ENCODE data around the gene TRAPPC2.

The TRAPPC2 gene

DNA sequence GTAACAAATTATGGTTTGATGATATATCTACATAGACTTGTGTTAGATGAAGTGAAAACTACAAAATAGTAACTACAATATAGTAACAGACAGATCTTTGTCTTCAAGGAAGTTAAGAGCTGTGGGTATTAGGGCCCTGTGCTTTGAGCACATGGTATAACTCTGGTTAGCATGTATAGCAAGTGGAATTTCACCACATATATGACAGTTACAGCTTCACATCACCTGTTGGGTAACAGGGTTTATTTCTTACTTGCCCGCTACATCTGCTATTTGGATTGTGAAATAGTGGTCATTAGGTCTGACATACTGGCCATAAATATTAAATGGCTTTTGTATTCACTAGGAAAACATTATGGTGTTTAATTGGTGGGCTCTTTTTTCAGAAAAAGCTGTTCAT, 20.3 kb upstream of the TRAPPC2 start:
- TF ChIP-seq EZH2 (IDR thresholded peaks at IDR 0.05) (no peak), FOXP2 (optimal IDR thresholded peaks at IDR 0.05; ENCODE audit: control extremely low read depth, extremely low read length, insufficient read depth) (no peak), POLR2AphosphoS5 (IDR thresholded peaks at IDR 0.05; ENCODE audit: borderline replicate concordance, low read depth, low read length) (no peak)
- H3K9ac ChIP-seq (ENCODE audit: insufficient read length): no peak overlapping the region
- H3K9me3 ChIP-seq (ENCODE audit: low read depth, low read length): no peaks in the 10 kb centered on the region
- peaks cover 59% of the 10 kb centered on the region for H3K36me3 ChIP-seq (ENCODE audit: insufficient read depth, low read length)
- H3K4me3 ChIP-seq: no peak overlapping the region
- H3K27ac ChIP-seq: no peak overlapping the region
- DNase-seq (ENCODE audit: low read depth, low spot score): no peak

GRCh38 chrX:13752646-13753045, 18.2 kb upstream of the TRAPPC2 start:
- H3K36me3 ChIP-seq (ENCODE audit: insufficient read depth, low read length): peaks cover 50% of the 10 kb centered on the region
- no peak overlapping the region for H3K9ac ChIP-seq (ENCODE audit: insufficient read length)
- no peak overlapping the region for H3K4me3 ChIP-seq
- no peaks in the 10 kb centered on the region for H3K9me3 ChIP-seq (ENCODE audit: low read depth, low read length)
- TF ChIP-seq POLR2AphosphoS5 (IDR thresholded peaks at IDR 0.05; ENCODE audit: borderline replicate concordance, low read depth, low read length) (no peak), EZH2 (IDR thresholded peaks at IDR 0.05) (no peak), FOXP2 (optimal IDR thresholded peaks at IDR 0.05; ENCODE audit: control extremely low read depth, extremely low read length, insufficient read depth) (no peak)
- no peak overlapping the region for H3K27ac ChIP-seq
- no peak for DNase-seq (ENCODE audit: low read depth, low spot score)

DNA sequence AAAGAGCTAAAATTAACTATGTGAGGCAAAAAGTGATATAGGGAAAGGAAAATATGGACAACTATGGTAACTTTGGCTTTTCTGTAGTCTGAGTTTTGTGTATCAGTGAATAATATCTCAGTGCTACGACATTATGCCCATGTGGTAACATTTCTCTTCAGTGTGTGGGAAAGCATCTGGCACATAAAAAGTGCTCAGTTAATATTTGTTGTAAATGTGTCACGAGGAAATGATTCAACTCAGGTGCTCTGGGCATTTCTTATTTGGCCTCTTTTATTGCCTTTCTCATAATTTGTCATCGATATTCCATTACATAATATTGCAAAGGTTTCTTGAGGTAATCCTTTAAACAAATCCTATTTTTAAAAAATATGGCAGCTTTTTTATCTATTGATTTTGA, 17.7 kb upstream of the TRAPPC2 start:
- TF ChIP-seq POLR2AphosphoS5 (IDR thresholded peaks at IDR 0.05; ENCODE audit: borderline replicate concordance, low read depth, low read length) (no peak), FOXP2 (optimal IDR thresholded peaks at IDR 0.05; ENCODE audit: control extremely low read depth, extremely low read length, insufficient read depth) (no peak), EZH2 (IDR thresholded peaks at IDR 0.05) (no peak)
- Histone ChIP-seq H3K9ac (ENCODE audit: insufficient read length) (no peak overlapping the region), H3K36me3 (ENCODE audit: insufficient read depth, low read length) (peaks cover 52% of the 10 kb centered on the region), H3K4me3 (no peak overlapping the region), H3K27ac (no peak overlapping the region), H3K9me3 (ENCODE audit: low read depth, low read length) (no peaks in the 10 kb centered on the region)
- no peak for DNase-seq (ENCODE audit: low read depth, low spot score)

GRCh38 chrX:13750812-13751211, 16.4 kb upstream of the TRAPPC2 start:
- TF ChIP-seq EZH2 (IDR thresholded peaks at IDR 0.05): no peak
- H3K27ac ChIP-seq: no peak overlapping the region
- H3K4me3 ChIP-seq: no peak overlapping the region
- H3K9me3 ChIP-seq (ENCODE audit: low read depth, low read length): no peaks in the 10 kb centered on the region
- no peak for DNase-seq (ENCODE audit: low read depth, low spot score)
- no peak overlapping the region for H3K9ac ChIP-seq (ENCODE audit: insufficient read length)
- H3K36me3 ChIP-seq (ENCODE audit: insufficient read depth, low read length): peaks cover 52% of the 10 kb centered on the region

DNA sequence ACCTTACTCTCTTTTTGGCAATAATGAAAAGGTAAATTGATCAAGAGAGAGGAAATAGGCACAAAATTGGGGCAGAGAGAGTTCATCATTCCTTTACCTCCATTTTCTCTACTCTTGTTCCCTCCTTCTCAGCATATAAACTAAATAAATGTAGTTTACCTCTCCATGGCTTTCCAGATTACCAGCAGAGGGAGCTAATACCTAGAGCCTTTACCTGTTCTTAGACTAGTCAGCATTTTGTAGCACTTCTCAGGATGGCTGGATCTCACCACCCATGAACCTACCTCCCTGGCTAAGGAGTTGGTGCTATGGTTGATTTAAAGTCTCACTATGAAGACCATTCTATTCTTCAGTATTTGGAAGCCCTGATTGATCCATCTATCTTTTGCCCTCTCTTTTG, 15.8 kb upstream of the TRAPPC2 start:
- Histone ChIP-seq H3K9ac (ENCODE audit: insufficient read length) (no peak overlapping the region), H3K36me3 (ENCODE audit: insufficient read depth, low read length) (peaks cover 51% of the 10 kb centered on the region), H3K4me3 (no peak overlapping the region), H3K27ac (no peak overlapping the region), H3K9me3 (ENCODE audit: low read depth, low read length) (no peaks in the 10 kb centered on the region)
- DNase-seq (ENCODE audit: low read depth, low spot score): no peak
- TF ChIP-seq FOXP2 (optimal IDR thresholded peaks at IDR 0.05; ENCODE audit: control extremely low read depth, extremely low read length, insufficient read depth): no peak
- no peak for TF ChIP-seq POLR2AphosphoS5 (IDR thresholded peaks at IDR 0.05; ENCODE audit: borderline replicate concordance, low read depth, low read length)

DNA sequence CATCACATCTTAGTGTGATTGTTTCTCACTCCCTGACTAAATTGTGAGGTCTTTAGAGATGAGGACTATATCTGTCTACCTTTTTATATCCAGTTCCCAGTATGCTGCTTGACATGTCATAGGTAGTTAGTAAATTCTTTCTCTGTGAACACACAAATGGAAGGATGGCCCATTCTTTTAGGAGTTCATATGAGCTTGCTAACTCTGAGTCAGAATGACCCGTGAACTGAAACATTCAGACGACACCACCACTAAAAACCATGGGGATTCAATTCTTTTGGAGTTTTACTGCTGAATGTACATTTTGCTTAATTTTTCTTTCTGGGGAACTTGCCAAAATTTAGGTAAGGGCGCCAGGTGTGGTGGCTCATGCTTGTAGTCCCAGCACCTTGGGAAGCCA, 14.1 kb upstream of the TRAPPC2 start:
- no peak for DNase-seq (ENCODE audit: low read depth, low spot score)
- Histone ChIP-seq H3K27ac (no peak overlapping the region), H3K9me3 (ENCODE audit: low read depth, low read length) (no peaks in the 10 kb centered on the region), H3K9ac (ENCODE audit: insufficient read length) (no peak overlapping the region), H3K4me3 (no peak overlapping the region), H3K36me3 (ENCODE audit: insufficient read depth, low read length) (peaks cover 57% of the 10 kb centered on the region)
- TF ChIP-seq POLR2AphosphoS5 (IDR thresholded peaks at IDR 0.05; ENCODE audit: borderline replicate concordance, low read depth, low read length): no peak
- no peak for TF ChIP-seq FOXP2 (optimal IDR thresholded peaks at IDR 0.05; ENCODE audit: control extremely low read depth, extremely low read length, insufficient read depth)
- TF ChIP-seq EZH2 (IDR thresholded peaks at IDR 0.05): no peak

DNA sequence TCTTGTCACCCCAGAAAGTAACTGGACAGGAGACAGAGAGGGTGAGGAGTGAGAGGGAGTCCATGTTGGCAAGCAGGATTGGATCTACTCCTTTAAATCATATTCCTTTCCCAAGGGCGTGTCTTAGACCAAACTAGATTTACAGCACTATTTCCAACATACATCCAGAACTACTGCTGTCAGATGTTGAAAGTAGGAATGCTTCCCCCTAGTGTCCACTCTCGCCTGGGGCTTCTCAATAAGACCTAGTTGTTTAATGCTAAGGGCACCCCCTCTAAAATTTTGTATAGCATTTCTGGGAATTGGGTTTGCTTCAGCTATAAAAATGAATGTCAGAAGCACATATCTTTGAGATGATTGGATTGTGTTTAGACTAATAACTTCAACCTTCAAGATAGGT, 13.4 kb upstream of the TRAPPC2 start:
- DNase-seq (ENCODE audit: low read depth, low spot score): no peak

GRCh38 chrX:13742397-13743176, 8.2 kb upstream of the TRAPPC2 start:
- no peaks in the 10 kb centered on the region for H3K9me3 ChIP-seq (ENCODE audit: low read depth, low read length)
- peaks cover 32% of the 10 kb centered on the region for H3K36me3 ChIP-seq (ENCODE audit: insufficient read depth, low read length)
- no peak overlapping the region for H3K9ac ChIP-seq (ENCODE audit: insufficient read length)
- no peak for TF ChIP-seq POLR2AphosphoS5 (IDR thresholded peaks at IDR 0.05; ENCODE audit: borderline replicate concordance, low read depth, low read length)
- TF ChIP-seq EZH2 (IDR thresholded peaks at IDR 0.05): no peak
- no peak for TF ChIP-seq FOXP2 (optimal IDR thresholded peaks at IDR 0.05; ENCODE audit: control extremely low read depth, extremely low read length, insufficient read depth)
- DNase-seq (ENCODE audit: low read depth, low spot score): no peak
- no peak overlapping the region for H3K4me3 ChIP-seq
- H3K27ac ChIP-seq: no peak overlapping the region

More for the DNA sequence above, 13.4 kb upstream of the TRAPPC2 start:
- Histone ChIP-seq H3K4me3 (no peak overlapping the region), H3K27ac (no peak overlapping the region), H3K9ac (ENCODE audit: insufficient read length) (no peak overlapping the region), H3K9me3 (ENCODE audit: low read depth, low read length) (no peaks in the 10 kb centered on the region), H3K36me3 (ENCODE audit: insufficient read depth, low read length) (peaks cover 62% of the 10 kb centered on the region)
- TF ChIP-seq FOXP2 (optimal IDR thresholded peaks at IDR 0.05; ENCODE audit: control extremely low read depth, extremely low read length, insufficient read depth) (no peak), POLR2AphosphoS5 (IDR thresholded peaks at IDR 0.05; ENCODE audit: borderline replicate concordance, low read depth, low read length) (no peak), EZH2 (IDR thresholded peaks at IDR 0.05) (no peak)

- H3K27ac ChIP-seq: no peak overlapping the region
- H3K9ac ChIP-seq (ENCODE audit: insufficient read length): no peak overlapping the region
- no peak for TF ChIP-seq FOXP2 (optimal IDR thresholded peaks at IDR 0.05; ENCODE audit: control extremely low read depth, extremely low read length, insufficient read depth)
- no peak for TF ChIP-seq EZH2 (IDR thresholded peaks at IDR 0.05)
- no peak for TF ChIP-seq POLR2AphosphoS5 (IDR thresholded peaks at IDR 0.05; ENCODE audit: borderline replicate concordance, low read depth, low read length)
- no peak overlapping the region for H3K4me3 ChIP-seq
- H3K36me3 ChIP-seq (ENCODE audit: insufficient read depth, low read length): peaks cover 27% of the 10 kb centered on the region
- H3K9me3 ChIP-seq (ENCODE audit: low read depth, low read length): no peaks in the 10 kb centered on the region
- DNase-seq (ENCODE audit: low read depth, low spot score): no peak
Measured at GRCh38 chrX:13741695-13742094, 7.3 kb upstream of the TRAPPC2 start.

Measured in SK-N-MC (cell line).